Activated naive CD4-positive, alpha-beta T cell treated with anti-CD3 and anti-CD28 coated beads, Interleukin-2, amount 10 ng/mL, durations not matched to agents 7 days and 5 days (primary cell): ENCODE measurements around the gene CCL16.
"Not testable (repeated sequence)": the region's sequence is repeated elsewhere in the genome, so short reads cannot be mapped to it uniquely, and the experiment has no call there.

Experiments used
- CTCF ChIA-PET: fragments of 350-600 bp; sonication (Branson Sonifier 250); formaldehyde crosslinking; loops from one replicate; lab custom pipeline; 2021; ENCODE audit warnings: antibody characterized with exemption; lab: Charles Lee
- DNase-seq: peaks from one replicate; pipeline ENCODE4 v3.0.0-alpha.2; 2020
- H3K27ac Mint-ChIP-seq: one replicate; pipeline ENCODE4 v1.8.0; 2021; ENCODE audit warnings: mild to moderate bottlenecking, moderate library complexity, mixed read lengths
- H3K27me3 Mint-ChIP-seq: one replicate; pipeline ENCODE4 v1.8.0; 2021; ENCODE audit warnings: mild to moderate bottlenecking, mixed read lengths
- H3K36me3 Mint-ChIP-seq: one replicate; pipeline ENCODE4 v1.8.0; 2021; ENCODE audit warnings: mixed read lengths
- H3K4me1 Mint-ChIP-seq: one replicate; pipeline ENCODE4 v1.8.0; 2021; ENCODE audit warnings: mixed read lengths
- H3K4me3 Mint-ChIP-seq: one replicate; pipeline ENCODE4 v1.8.0; 2021; ENCODE audit warnings: mild to moderate bottlenecking, moderate library complexity, mixed read lengths
- H3K9me3 Mint-ChIP-seq: one replicate; pipeline ENCODE4 v1.8.0; 2021; ENCODE audit warnings: mixed read lengths

CCL16 gene

DNA sequence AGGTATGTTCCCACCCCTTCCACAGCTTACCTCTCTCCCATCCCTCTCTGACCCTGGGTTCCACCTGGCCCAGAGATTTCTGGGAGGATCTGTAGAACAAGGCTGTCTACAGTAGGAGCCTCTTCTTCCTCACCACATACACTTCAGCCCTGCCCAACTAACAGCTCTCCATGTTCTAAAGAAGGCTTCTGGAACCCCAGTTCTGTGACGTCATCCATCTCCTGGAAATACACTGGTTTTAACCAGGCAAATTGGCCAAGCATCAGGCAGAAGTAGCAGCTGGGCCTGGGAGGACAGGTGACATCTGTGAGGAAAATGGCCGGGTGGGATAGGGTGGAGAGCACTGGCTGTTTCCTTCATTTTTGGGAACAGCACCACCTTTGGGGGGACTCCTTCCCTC is 37.8 kb downstream of the CCL16 start, which contains the start of gene LYZL6:
TSS of gene LYZL6 (minus strand) at position 177 of the 400 bp plus-strand sequence. CDS start 4,357 bp downstream, outside the sequence.
- CTCF ChIA-PET: interaction anchor here (0.6 to 1.4 kb wide), 2 partner anchors 95 to 127 kb away, joined by 3 to 5 read pairs; no protein-coding TSS in a partner anchor
- Mint-ChIP-seq H3K27ac (no peak within 1 kb of the TSS), H3K9me3 (no peaks in the 10 kb centered on the region), H3K36me3 (no peaks in the 10 kb centered on the region), H3K27me3 (peaks cover 34% of the 10 kb centered on the region), H3K4me3 (no peak within 1 kb of the TSS), H3K4me1 (peaks cover 2% of the 10 kb centered on the region)
- no peak for DNase-seq

DNA sequence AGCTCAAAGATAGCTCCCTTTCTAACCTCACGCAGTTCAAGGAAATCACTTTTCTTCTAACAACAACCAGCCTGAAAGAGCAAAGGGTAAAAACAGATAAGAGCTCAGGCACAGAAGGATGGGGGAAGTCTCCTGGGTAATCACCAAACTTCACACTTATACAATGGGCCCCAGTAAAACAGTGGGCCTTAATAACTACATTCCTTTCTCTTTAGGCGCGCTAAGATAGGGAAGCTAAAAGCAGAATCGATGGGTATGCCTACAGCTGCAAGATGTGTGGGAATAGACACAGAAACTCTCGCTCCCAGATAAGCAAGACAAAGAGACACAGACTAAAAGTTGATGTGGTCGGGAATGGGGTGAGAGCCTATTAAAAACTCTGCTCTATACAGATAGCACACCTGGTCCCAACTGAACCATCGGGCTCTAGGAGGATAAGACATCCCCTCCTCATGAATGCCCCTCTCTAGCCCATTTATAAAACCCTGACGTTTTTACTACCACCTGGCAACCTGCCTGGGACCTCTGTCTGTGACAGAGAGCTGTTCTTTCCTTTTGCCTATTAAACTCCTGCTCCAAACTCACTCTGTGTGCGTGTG is 38.6 kb downstream of the CCL16 start:
- no peak for DNase-seq
- Mint-ChIP-seq H3K4me1 (peaks cover 2% of the 10 kb centered on the region), H3K9me3 (no peaks in the 10 kb centered on the region), H3K27me3 (peaks cover 34% of the 10 kb centered on the region), H3K4me3 (no peak overlapping the region), H3K27ac (no peak overlapping the region), H3K36me3 (no peaks in the 10 kb centered on the region)
- CTCF ChIA-PET: interaction anchor here (1.4 kb wide), 1 partner anchor 94 kb away, joined by 5 read pairs; no protein-coding TSS in a partner anchor

DNA sequence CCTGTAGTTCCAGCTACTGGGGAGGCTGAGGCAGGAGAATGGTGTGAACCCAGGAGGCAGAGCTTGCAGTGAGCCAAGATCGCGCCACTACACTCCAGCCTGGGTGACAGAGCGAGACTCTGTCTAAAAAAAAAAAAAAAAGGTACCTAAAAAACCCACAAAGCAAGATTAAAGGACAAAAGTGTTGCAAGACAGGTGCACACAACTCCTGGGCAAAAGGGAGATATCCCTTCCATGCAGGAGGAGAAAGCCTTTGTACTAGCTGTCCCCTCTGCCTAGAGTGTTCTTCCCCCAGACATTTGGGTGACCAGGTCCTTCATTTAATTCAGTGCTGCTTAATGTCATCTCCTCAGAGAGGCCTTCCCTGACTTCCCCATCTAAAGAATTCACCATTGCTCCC is 42.8 kb downstream of the CCL16 start:
- CTCF ChIA-PET, DNase-seq, H3K27ac Mint-ChIP-seq, H3K36me3 Mint-ChIP-seq, H3K9me3 Mint-ChIP-seq, H3K4me3 Mint-ChIP-seq, H3K4me1 Mint-ChIP-seq: not testable (repeated sequence)
- H3K27me3 Mint-ChIP-seq: peaks cover 38% of the 10 kb centered on the region

DNA sequence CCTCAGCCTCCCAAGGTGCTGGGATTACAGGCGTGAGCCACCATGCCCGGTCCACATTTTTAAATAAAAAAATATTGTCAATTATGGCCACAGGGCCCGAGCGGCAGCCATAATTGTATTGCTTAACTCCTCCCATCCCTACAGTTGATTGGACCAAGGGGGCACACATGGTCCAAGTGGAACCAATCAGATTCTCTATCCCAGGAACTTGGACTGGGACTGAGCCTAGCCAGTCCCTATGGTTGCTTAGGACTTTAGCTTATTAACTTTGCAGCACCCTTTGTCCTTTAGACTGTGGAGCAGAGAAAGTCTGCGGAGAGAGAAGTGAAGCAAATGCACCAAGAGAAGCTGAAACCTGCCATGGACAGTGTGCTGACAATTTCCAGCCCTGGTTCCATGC is 45.2 kb downstream of the CCL16 start:
- Mint-ChIP-seq H3K27ac (no peak overlapping the region), H3K9me3 (no peaks in the 10 kb centered on the region), H3K4me1 (peaks cover 3% of the 10 kb centered on the region), H3K27me3 (peaks cover 31% of the 10 kb centered on the region), H3K4me3 (no peak overlapping the region), H3K36me3 (no peaks in the 10 kb centered on the region)
- DNase-seq: no peak
- CTCF ChIA-PET: no interaction called here

DNA sequence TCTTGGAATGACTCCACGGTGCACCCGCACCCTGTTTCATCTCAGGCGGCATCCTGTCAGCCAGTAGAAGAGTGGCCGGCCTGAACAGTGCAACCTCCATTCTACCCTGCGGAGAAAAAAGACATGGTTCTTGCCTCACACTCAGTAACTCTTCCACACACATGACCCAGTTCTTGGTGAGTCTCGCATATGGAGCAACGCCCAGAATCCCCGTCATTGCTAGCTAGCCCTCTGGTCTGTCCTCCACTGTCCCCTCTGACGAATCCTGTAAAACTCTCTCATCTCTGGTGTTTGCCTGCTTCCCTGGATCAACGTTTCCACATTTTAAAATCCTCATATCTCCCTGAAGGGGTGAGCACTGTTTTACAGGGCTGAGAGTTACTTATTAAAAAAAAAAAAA is 46.5 kb downstream of the CCL16 start:
- no peaks in the 10 kb centered on the region for H3K9me3 Mint-ChIP-seq
- H3K4me3 Mint-ChIP-seq: no peak overlapping the region
- H3K27ac Mint-ChIP-seq: no peak overlapping the region
- H3K27me3 Mint-ChIP-seq: peaks cover 35% of the 10 kb centered on the region
- no peak for DNase-seq
- peaks cover 2% of the 10 kb centered on the region for H3K36me3 Mint-ChIP-seq
- CTCF ChIA-PET: no interaction called here
- H3K4me1 Mint-ChIP-seq: peaks cover 14% of the 10 kb centered on the region

DNA sequence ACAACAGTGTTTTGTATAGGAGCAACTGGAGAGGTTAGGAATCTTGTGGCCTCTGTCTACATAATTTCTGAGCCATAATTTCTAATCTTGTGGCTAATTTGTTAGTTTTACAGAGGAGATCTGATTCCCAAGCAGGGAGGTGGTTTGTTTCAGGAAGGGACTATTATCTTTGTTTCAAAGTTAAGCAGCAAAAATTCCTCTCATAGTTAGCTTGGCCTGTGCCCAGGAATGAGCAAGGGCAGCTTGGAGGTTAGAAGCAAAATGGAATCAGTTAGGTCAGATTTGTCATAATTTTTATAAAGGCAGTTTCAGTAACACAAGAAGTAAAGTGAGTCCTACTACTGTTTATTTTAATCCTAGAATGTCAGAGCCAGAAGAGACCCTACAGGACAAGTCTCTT is 48.7 kb downstream of the CCL16 start:
- DNase-seq: no peak
- H3K27ac Mint-ChIP-seq: no peak overlapping the region
- H3K36me3 Mint-ChIP-seq: peaks cover 11% of the 10 kb centered on the region
- peaks cover 25% of the 10 kb centered on the region for H3K4me1 Mint-ChIP-seq
- H3K27me3 Mint-ChIP-seq: peaks cover 31% of the 10 kb centered on the region
- CTCF ChIA-PET: no interaction called here
- H3K9me3 Mint-ChIP-seq: no peaks in the 10 kb centered on the region
- H3K4me3 Mint-ChIP-seq: no peak overlapping the region

DNA sequence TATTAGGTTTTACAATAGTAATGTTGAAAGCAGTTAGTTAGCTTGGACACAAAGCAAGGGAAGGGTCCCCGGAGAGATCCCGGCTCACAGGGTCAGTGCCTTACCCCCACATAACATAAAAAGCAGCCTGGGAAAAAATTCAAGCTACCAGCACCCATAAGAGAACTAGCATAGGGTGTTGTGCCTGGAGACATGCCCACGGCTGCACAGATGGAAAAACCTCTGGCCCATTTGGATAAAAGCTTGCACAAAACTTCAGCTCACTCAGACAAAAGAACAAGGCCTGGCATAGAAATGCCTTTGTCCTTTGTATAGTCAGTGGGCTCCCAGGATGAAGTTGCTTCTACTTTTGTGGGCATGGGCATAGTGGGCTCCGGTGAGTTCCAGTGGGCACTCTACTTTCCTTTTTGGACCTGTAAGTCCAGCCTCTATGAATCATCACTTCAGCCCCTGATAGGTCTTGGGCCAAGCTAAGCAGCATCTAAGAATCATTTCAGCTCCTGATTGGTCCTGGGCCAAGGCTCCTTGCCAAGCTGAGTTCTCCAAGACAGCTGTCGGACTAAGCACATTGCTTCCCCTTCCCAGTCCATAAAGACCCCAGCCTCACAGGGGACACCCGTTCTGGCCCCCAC is 49.4 kb downstream of the CCL16 start:
- DNase-seq: no peak
- no peak overlapping the region for H3K27ac Mint-ChIP-seq
- peaks cover 29% of the 10 kb centered on the region for H3K27me3 Mint-ChIP-seq
- no peaks in the 10 kb centered on the region for H3K9me3 Mint-ChIP-seq
- H3K4me3 Mint-ChIP-seq: no peak overlapping the region
- CTCF ChIA-PET: interaction anchor here (2.0 kb wide), 1 partner anchor 52 kb away, joined by 6 read pairs; the partner anchor contains the start of gene CCL5
- peaks cover 12% of the 10 kb centered on the region for H3K36me3 Mint-ChIP-seq
- H3K4me1 Mint-ChIP-seq: peaks cover 26% of the 10 kb centered on the region

DNA sequence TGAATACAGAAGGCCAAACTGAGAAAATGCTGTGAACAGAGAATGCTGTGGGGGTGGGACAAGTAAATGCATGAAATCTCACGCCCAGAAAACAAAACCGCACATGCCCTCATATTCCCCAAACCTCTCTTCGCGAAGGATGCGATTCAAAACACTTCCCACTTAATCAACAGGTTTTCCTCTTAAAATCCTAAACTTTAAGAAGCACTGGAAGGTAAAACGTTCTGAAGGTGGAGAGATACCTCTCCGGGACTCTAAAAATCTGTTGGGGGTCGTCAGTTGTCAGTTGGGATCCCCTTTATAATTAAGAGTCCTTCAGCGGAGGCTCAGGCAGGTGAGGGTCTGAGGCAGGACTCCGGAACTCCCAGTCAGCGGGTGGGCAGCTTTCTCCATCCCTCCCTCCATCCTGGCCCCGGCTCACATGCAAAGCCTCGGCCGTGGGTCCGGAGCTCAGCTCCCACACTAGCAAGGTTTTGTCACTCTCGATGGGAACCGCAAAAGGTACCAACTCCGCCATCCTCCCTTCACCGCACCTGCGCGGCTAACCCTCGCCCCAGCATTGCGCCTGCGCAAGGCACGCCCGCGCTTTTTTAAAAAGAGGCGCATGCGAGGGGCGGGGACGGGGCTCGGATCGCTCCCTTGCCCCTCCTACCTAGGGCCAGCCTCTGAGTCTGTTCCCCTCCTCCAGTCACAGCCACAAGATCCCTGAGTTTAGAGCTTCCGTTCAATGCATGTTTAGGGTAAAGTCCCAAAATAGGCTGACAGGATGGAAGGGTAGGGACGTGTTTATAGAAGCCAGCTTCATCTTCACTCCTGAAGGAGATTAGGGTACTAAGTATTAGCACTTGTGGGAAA is 50.9 kb downstream of the CCL16 start, which contains the start of gene RDM1:
TSS of gene RDM1 (minus strand) at position 563 of the 855 bp plus-strand sequence. CDS start at position 517, 46 bp downstream.
- Mint-ChIP-seq H3K36me3 (peaks cover 15% of the 10 kb centered on the region), H3K4me3 (peak within 1 kb of the TSS; percentile 78), H3K27ac (peak within 1 kb of the TSS; percentile 75), H3K9me3 (no peaks in the 10 kb centered on the region), H3K27me3 (peaks cover 22% of the 10 kb centered on the region), H3K4me1 (peaks cover 26% of the 10 kb centered on the region)
- DNase-seq: peak; percentile 90
- CTCF ChIA-PET: interaction anchor here (0.9 to 2.0 kb wide), 5 partner anchors 14 to 122 kb away, joined by 3 to 6 read pairs (median 4); partner anchors contain the start of gene CCL5

DNA sequence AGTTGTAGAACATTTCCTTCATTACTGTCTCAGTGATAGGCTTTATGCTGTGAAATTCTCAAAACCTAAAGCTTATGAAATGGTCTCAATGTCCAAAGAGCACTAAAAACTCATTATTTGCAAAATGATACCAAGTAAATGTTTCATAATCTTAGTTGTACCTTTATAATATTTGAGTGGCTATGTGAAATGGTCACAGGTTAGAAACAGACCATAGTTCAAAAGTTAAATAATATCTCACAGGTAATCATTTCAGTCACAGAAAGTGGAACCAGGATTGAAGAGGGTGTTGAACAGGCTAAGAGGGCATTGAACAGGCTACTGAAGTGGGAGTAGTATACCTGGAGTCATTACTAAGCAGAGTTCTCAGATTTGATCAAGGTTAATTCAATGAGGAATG is 53.6 kb downstream of the CCL16 start:
- CTCF ChIA-PET: no interaction called here
- H3K27me3 Mint-ChIP-seq: peaks cover 4% of the 10 kb centered on the region
- H3K27ac Mint-ChIP-seq: no peak overlapping the region
- no peak overlapping the region for H3K4me3 Mint-ChIP-seq
- DNase-seq: no peak
- H3K4me1 Mint-ChIP-seq: peaks cover 35% of the 10 kb centered on the region
- peaks cover 29% of the 10 kb centered on the region for H3K36me3 Mint-ChIP-seq
- no peaks in the 10 kb centered on the region for H3K9me3 Mint-ChIP-seq
